Fibroblast of lung (primary cell): ENCODE measurements around the gene REPS2. TPM values are rescaled to one million over a fixed set of nuclear protein-coding genes. Genes with fewer than 3 reads are reported as not detected.

Experiments
- DNase-seq, 2 donors: peaks; one replicate each; pipeline versions ENCODE4 v3.0.0 to v3.0.0-alpha.2; 2010; ENCODE audit warnings: low read depth in 2 of 2
- H2AFZ ChIP-seq: 2 replicates; pipeline ENCODE4 v1.5.1; 2012; ENCODE audit warnings: low read length, control low read depth, inconsistent platforms
- H3K27ac ChIP-seq: 2 replicates; pipeline ENCODE4 v1.5.1; 2011; ENCODE audit warnings: low read length, control low read depth; ENCODE audit not compliant: insufficient read depth
- H3K27me3 ChIP-seq: 2 replicates; pipeline ENCODE4 v1.5.1; 2011; ENCODE audit warnings: mild to moderate bottlenecking, low read length; ENCODE audit not compliant: control insufficient read depth, insufficient read depth
- H3K36me3 ChIP-seq: 2 replicates; pipeline ENCODE4 v1.5.1; 2011; ENCODE audit warnings: low read length; ENCODE audit not compliant: control insufficient read depth, insufficient read depth
- H3K4me1 ChIP-seq: 2 replicates; pipeline ENCODE4 v1.5.1; 2011; ENCODE audit warnings: low read length; ENCODE audit not compliant: control insufficient read depth, insufficient read depth; ENCODE audit errors: extremely low read depth
- H3K4me2 ChIP-seq: 2 replicates; pipeline ENCODE4 v1.5.1; 2011; ENCODE audit warnings: low read length, control low read depth; ENCODE audit not compliant: insufficient read depth; ENCODE audit errors: extremely low read depth
- H3K4me3 ChIP-seq, 4 experiments: fragments of 200-600 bp in 1 of 4; sonication (generic) in 1 of 4; replicated peaks in 1 of 4; 2 replicates each; pipeline ENCODE4 v1.5.1; 2011 to 2016; ENCODE audit warnings: low read length in 4 of 4, low read depth in 3 of 4, mild to moderate bottlenecking in 3 of 4, control low read depth in 2 of 4, inconsistent platforms in 1 of 4, mixed read lengths in 1 of 4; ENCODE audit not compliant: insufficient read depth in 1 of 4; ENCODE audit errors: control extremely low read depth in 1 of 4
- H3K79me2 ChIP-seq: 2 replicates; pipeline ENCODE4 v1.5.1; 2012; ENCODE audit warnings: mild to moderate bottlenecking, low read length, inconsistent platforms; ENCODE audit not compliant: control insufficient read depth, insufficient read depth
- H3K9ac ChIP-seq: 2 replicates; pipeline ENCODE4 v1.5.1; 2011; ENCODE audit warnings: mild to moderate bottlenecking, low read length, control low read depth; ENCODE audit not compliant: insufficient read depth
- H3K9me3 ChIP-seq: 2 replicates; pipeline ENCODE4 v1.5.1; 2012; ENCODE audit warnings: low read depth, low read length; ENCODE audit not compliant: control insufficient read depth, insufficient read depth
- H4K20me1 ChIP-seq: 2 replicates; pipeline ENCODE4 v1.5.1; 2011; ENCODE audit warnings: low read length; ENCODE audit not compliant: control insufficient read depth, insufficient read depth; ENCODE audit errors: extremely low read depth
- CTCF ChIP-seq, 2 donors: IDR thresholded peaks in 1 of 2; conservative IDR thresholded peaks in 1 of 2; 1 replicate in 1 of 2; 2 replicates in 1 of 2; pipeline ENCODE4 v1.5.1; 2011 to 2012; ENCODE audit warnings: low read length in 2 of 2, control low read depth in 1 of 2, inconsistent platforms in 1 of 2, low read depth in 1 of 2, mild to moderate bottlenecking in 1 of 2
- EZH2 ChIP-seq: IDR thresholded peaks from 2 replicates; pipeline ENCODE4 v1.5.1; 2012; ENCODE audit warnings: low read length, control low read depth, mild to moderate bottlenecking; ENCODE audit errors: missing control alignments
- polyA plus RNA-seq, 2 donors: library from polyadenylated mRNA; depleted of rRNA in 1 of 2; stranded (reverse) in 1 of 2; unstranded in 1 of 2; fragments of >200 nt; gene quantifications; 2 replicates each; pipeline ENCODE4 v1.2.1, GENCODE V29; 2011 to 2012; ENCODE audit warnings: missing spikeins in 1 of 2
- total RNA-seq: library from RNA; depleted of rRNA; stranded (reverse); fragments of >200 nt; gene quantifications from 2 replicates; pipeline ENCODE4 v1.2.1, GENCODE V29; 2014

Gene REPS2
- total and polyA plus RNA-seq, 2 donors (not counting 1 experiment from before 2014, with no cell fraction given): 0.27 to 0.50 TPM

- no peaks in the 10 kb centered on the region for H4K20me1 ChIP-seq
- no peak overlapping the region for H2AFZ ChIP-seq
- no peak overlapping the region for H3K27ac ChIP-seq
- no peaks in the 10 kb centered on the region for H3K36me3 ChIP-seq
- H3K9me3 ChIP-seq: no peaks in the 10 kb centered on the region
- no peaks in the 10 kb centered on the region for H3K27me3 ChIP-seq
- peak; percentile 73 to 81 for DNase-seq
- no peak overlapping the region for H3K4me3 ChIP-seq
- no peak overlapping the region for H3K4me2 ChIP-seq
- no peaks in the 10 kb centered on the region for H3K4me1 ChIP-seq
- no peaks in the 10 kb centered on the region for H3K79me2 ChIP-seq
- TF ChIP-seq EZH2: no peak
- TF ChIP-seq CTCF (conservative IDR thresholded peaks at IDR 0.05 in 1 of 2, IDR thresholded peaks at IDR 0.05 in 1 of 2; ENCODE audit: low read depth in 1 of 2, low read length in 2 of 2): no peak
- H3K9ac ChIP-seq: no peak overlapping the region
These were observed 84.3 kb downstream of the REPS2 start for GRCh38 chrX:17030580-17031270.

- Histone ChIP-seq H2AFZ (no peak overlapping the region), H3K36me3 (no peaks in the 10 kb centered on the region), H3K4me1 (no peaks in the 10 kb centered on the region), H3K4me3 (no peak overlapping the region), H3K27me3 (no peaks in the 10 kb centered on the region), H3K79me2 (no peaks in the 10 kb centered on the region), H3K9me3 (no peaks in the 10 kb centered on the region), H3K9ac (no peak overlapping the region), H3K27ac (no peak overlapping the region), H4K20me1 (no peaks in the 10 kb centered on the region), H3K4me2 (no peak overlapping the region)
- TF ChIP-seq EZH2 (no peak), CTCF (conservative IDR thresholded peaks at IDR 0.05 in 1 of 2, IDR thresholded peaks at IDR 0.05 in 1 of 2; ENCODE audit: low read depth in 1 of 2, low read length in 2 of 2) (no peak)
- DNase-seq: no peak
These were observed 85.4 kb downstream of the REPS2 start for GRCh38 chrX:17031827-17032226.

GRCh38 chrX:17032351-17032750, 85.9 kb downstream of the REPS2 start:
- peak; percentile 92 to 97 for DNase-seq
- Histone ChIP-seq H2AFZ (no peak overlapping the region), H3K9ac (no peak overlapping the region), H3K9me3 (no peaks in the 10 kb centered on the region), H3K79me2 (no peaks in the 10 kb centered on the region), H3K4me1 (no peaks in the 10 kb centered on the region), H3K27ac (no peak overlapping the region), H4K20me1 (no peaks in the 10 kb centered on the region), H3K4me2 (no peak overlapping the region), H3K27me3 (no peaks in the 10 kb centered on the region), H3K4me3 (no peak overlapping the region), H3K36me3 (no peaks in the 10 kb centered on the region)
- no peak for TF ChIP-seq CTCF (conservative IDR thresholded peaks at IDR 0.05 in 1 of 2, IDR thresholded peaks at IDR 0.05 in 1 of 2; ENCODE audit: low read depth in 1 of 2, low read length in 2 of 2)
- TF ChIP-seq EZH2: no peak
